ENCODE measurements around the gene PLA1A. TPM values are rescaled to one million over a fixed set of nuclear protein-coding genes. Genes with fewer than 3 reads are reported as not detected.
A peak's percentile ranks its signal among the peaks of the same experiment; 100 is the strongest.

PLA1A gene
- total and polyA plus RNA-seq, 10 of the 15 experiments (the other 5 are each of a cell fraction or from before 2014, with no cell fraction given) = 2.9 to 106 (median 4.8) TPM

DNA sequence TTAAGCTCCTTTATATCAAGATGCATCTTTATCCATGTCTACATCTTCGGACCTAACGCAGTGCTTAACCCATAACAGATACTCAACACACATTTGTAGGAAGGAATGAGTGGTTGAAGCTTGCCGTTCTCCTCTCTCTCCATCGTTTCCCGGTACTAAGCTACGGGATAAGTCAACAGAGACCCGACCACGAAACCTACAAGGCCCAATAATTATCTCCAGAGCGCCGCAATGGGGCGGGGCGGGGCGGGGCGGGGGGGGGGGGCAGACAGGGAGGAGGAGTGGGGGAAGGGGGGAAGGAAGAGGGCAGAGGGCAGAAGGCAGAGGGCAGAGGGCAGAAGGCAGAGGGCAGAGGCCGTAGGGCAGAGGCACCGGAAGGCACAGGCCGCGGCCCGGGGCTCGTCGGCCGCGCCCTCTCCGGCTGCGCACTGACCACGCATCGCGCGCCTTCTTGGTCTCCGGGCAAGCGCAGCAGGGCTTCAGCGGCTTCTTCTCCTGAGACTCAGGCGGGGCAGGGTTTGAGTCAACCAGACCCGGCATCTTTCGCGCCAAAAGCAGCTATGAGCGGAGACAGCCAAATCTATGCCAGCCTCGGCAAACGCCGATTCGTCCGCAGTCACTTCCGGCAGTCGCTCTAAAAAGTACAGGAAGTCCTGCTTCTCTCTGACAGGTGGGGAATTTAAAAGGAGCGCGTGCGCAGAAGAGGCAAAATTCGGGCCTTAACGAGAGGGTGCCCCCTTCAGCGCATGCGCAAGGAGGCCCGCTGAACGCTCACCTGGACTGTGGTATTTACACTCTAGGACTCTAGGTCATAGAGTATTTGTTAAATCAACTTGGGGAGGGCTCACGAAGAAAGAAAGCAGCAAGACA is 79.3 kb downstream of the PLA1A start, which contains the start of gene COX17 (continued):
- no peak for TF ChIP-seq CBFB (IDR thresholded peaks at IDR 0.05; ENCODE audit: low read depth)
- TF ChIP-seq IKZF1 (conservative IDR thresholded peaks at IDR 0.05) = peak; percentile 96
- TF ChIP-seq FOXK2 (IDR thresholded peaks at IDR 0.05) = no peak
- TF ChIP-seq FOS (IDR thresholded peaks at IDR 0.05; ENCODE audit: borderline replicate concordance, extremely low read depth, insufficient read length) = no peak
- TF ChIP-seq, protein P1, sequence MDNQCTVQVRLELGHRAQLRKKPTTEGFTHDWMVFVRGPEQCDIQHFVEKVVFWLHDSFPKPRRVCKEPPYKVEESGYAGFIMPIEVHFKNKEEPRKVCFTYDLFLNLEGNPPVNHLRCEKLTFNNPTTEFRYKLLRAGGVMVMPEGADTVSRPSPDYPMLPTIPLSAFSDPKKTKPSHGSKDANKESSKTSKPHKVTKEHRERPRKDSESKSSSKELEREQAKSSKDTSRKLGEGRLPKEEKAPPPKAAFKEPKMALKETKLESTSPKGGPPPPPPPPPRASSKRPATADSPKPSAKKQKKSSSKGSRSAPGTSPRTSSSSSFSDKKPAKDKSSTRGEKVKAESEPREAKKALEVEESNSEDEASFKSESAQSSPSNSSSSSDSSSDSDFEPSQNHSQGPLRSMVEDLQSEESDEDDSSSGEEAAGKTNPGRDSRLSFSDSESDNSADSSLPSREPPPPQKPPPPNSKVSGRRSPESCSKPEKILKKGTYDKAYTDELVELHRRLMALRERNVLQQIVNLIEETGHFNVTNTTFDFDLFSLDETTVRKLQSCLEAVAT (IDR thresholded peaks at IDR 0.05) = no peak
- TF ChIP-seq RUNX3 (IDR thresholded peaks at IDR 0.05; ENCODE audit: low read length) = peak; percentile 67; the same call in 1 of the 2 replicates
- TF ChIP-seq BCL3 (IDR thresholded peaks at IDR 0.05; ENCODE audit: borderline replicate concordance, insufficient read depth, low read depth, low read length, poor library complexity, severe bottlenecking) = no peak
- TF ChIP-seq E4F1 (IDR thresholded peaks at IDR 0.05; ENCODE audit: borderline replicate concordance, partially characterized antibody) = peak; percentile 86
- TF ChIP-seq GATAD2B (conservative IDR thresholded peaks at IDR 0.05; ENCODE audit: low read depth) = peak; percentile 70
- no peak for TF ChIP-seq BACH1 (IDR thresholded peaks at IDR 0.05; ENCODE audit: borderline replicate concordance)
- TF ChIP-seq PML (IDR thresholded peaks at IDR 0.05; ENCODE audit: low read length) = peak; percentile 65
- TF ChIP-seq EED (IDR thresholded peaks at IDR 0.05; ENCODE audit: low read depth) = no peak
- no peak for TF ChIP-seq ZNF384 (IDR thresholded peaks at IDR 0.05; ENCODE audit: borderline replicate concordance, low read depth, low read length)
- TF ChIP-seq, protein P2, sequence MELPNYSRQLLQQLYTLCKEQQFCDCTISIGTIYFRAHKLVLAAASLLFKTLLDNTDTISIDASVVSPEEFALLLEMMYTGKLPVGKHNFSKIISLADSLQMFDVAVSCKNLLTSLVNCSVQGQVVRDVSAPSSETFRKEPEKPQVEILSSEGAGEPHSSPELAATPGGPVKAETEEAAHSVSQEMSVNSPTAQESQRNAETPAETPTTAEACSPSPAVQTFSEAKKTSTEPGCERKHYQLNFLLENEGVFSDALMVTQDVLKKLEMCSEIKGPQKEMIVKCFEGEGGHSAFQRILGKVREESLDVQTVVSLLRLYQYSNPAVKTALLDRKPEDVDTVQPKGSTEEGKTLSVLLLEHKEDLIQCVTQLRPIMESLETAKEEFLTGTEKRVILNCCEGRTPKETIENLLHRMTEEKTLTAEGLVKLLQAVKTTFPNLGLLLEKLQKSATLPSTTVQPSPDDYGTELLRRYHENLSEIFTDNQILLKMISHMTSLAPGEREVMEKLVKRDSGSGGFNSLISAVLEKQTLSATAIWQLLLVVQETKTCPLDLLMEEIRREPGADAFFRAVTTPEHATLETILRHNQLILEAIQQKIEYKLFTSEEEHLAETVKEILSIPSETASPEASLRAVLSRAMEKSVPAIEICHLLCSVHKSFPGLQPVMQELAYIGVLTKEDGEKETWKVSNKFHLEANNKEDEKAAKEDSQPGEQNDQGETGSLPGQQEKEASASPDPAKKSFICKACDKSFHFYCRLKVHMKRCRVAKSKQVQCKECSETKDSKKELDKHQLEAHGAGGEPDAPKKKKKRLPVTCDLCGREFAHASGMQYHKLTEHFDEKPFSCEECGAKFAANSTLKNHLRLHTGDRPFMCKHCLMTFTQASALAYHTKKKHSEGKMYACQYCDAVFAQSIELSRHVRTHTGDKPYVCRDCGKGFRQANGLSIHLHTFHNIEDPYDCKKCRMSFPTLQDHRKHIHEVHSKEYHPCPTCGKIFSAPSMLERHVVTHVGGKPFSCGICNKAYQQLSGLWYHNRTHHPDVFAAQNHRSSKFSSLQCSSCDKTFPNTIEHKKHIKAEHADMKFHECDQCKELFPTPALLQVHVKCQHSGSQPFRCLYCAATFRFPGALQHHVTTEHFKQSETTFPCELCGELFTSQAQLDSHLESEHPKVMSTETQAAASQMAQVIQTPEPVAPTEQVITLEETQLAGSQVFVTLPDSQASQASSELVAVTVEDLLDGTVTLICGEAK (IDR thresholded peaks at IDR 0.05; ENCODE audit: borderline replicate concordance) = peak; percentile 85; the same call in 1 of the 2 replicates
- peak; percentile 51; the same call in 1 of the 3 replicates for TF ChIP-seq POU2F2 (IDR thresholded peaks at IDR 0.05; ENCODE audit: borderline replicate concordance, low read depth, low read length)
- no peak for TF ChIP-seq KAT2A (conservative IDR thresholded peaks at IDR 0.05; ENCODE audit: control insufficient read depth, low read depth, low read length)
- TF ChIP-seq MTA3 (IDR thresholded peaks at IDR 0.05; ENCODE audit: borderline replicate concordance, low read length) = no peak
- TF ChIP-seq JUND (IDR thresholded peaks at IDR 0.05; ENCODE audit: low read depth, low read length) = no peak
- peak; percentile 71; the same call in 1 of the 2 replicates for TF ChIP-seq SMAD5 (IDR thresholded peaks at IDR 0.05; ENCODE audit: low read depth)
- TF ChIP-seq FOXM1 (IDR thresholded peaks at IDR 0.05; ENCODE audit: low read depth, low read length) = no peak
- TF ChIP-seq ATF7 (IDR thresholded peaks at IDR 0.05; ENCODE audit: low read depth) = peak; percentile 70; the same call in 1 of the 2 replicates

Measured in GM12878 (cell line).